ENCODE results near the gene EIPR1. TPM values are rescaled to one million over a fixed set of nuclear protein-coding genes. Genes with fewer than 3 reads are reported as not detected.

The EIPR1 gene
- total RNA-seq, 1 experiment from 2014 or later, result 22.8 TPM

DNA sequence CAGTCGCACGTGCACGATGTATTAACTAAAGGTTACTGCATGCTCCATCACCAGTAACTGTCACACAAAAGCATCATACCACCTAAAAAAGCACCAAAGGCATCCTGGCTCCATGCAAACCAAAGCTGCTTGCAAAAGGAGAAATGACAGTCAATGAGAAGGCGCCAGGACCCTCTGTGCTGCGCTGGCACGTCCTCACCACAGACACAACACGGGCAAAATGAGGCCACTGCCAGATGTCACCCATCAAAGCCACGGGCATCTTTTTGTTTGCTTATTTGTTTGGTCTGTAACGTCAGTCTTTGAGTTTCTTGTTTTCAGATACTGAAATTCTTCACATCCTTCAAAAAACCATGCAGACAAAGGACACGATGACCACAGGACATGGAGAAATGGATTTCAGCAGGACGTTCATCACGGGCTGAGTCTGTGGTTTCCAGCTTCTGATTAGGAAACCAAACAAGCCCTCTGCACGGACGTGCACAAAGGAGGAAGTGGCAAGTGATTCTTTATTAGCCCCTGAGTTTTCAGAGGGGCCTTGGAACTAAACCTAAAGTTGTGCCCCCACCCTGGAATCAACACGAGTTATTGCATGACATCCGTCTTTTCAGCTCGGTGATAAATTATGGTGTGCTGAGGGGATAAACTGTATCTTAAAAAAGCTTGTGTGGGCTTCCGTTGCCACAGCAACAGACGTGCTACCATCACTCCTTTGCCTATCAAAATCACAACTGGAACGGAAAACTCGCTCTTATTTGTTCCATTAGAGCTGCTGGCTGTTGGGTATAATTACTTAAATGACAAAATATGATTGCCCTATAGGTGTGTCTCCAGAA lies 181.8 kb downstream of the EIPR1 start:
- Mint-ChIP-seq H3K27me3 (ENCODE audit: low read depth) (no peaks in the 10 kb centered on the region), H3K9me3 (peaks cover 14% of the 10 kb centered on the region), H3K4me3 (no peak overlapping the region), H3K36me3 (peaks cover 31% of the 10 kb centered on the region), H3K4me1 (peaks cover 28% of the 10 kb centered on the region), H3K27ac (no peak overlapping the region)
- no peak for TF ChIP-seq TCF7 (CRISPR knock-in tag; IDR thresholded peaks at IDR 0.05; ENCODE audit: low read depth)
- TF ChIP-seq CDX4 (CRISPR knock-in tag; IDR thresholded peaks at IDR 0.05; ENCODE audit: borderline replicate concordance), result no peak
- TF ChIP-seq NR3C1 (CRISPR knock-in tag; conservative IDR thresholded peaks at IDR 0.05; ENCODE audit: low read depth), result no peak
- POLR2A ChIA-PET, result no interaction called here
- no peak for ATAC-seq
- no peak for DNase-seq (ENCODE audit: low spot score)
- CTCF ChIA-PET, result no interaction called here

DNA sequence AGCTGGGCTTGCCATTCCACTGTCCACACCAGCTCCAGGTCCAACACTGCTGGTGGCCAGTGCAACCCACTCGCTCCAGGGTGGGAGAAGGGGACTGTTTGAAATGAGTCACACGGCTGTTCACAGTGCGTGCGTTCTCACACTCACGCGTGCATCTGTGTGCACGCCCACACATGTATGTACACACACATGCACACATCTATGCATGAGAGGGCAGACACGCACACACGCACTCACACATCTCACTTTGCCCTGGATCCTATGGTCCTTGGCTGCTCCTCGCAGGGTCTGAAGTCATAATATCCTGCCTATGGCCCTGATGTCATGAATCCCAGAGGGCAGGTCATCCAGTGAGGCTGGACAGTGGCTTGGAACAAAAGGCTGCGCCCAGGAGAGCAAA lies 182.8 kb downstream of the EIPR1 start:
- Mint-ChIP-seq H3K9me3 (peaks cover 14% of the 10 kb centered on the region), H3K27me3 (ENCODE audit: low read depth) (no peaks in the 10 kb centered on the region), H3K4me1 (peaks cover 24% of the 10 kb centered on the region), H3K27ac (no peak overlapping the region), H3K36me3 (peaks cover 29% of the 10 kb centered on the region), H3K4me3 (no peak overlapping the region)
- ATAC-seq (no peak), DNase-seq (ENCODE audit: low spot score) (no peak)
- ChIA-PET CTCF (interaction anchor here (0.7 kb wide), 1 partner anchor 122 kb away, joined by 3 read pairs; no protein-coding TSS in a partner anchor), POLR2A (no interaction called here)
- no peak for TF ChIP-seq ZBTB21 (CRISPR knock-in tag; IDR thresholded peaks at IDR 0.05; ENCODE audit: borderline replicate concordance)
- TF ChIP-seq IRF2 (CRISPR knock-in tag; IDR thresholded peaks at IDR 0.05; ENCODE audit: borderline replicate concordance, low read depth), result no peak
- TF ChIP-seq, protein P1, sequence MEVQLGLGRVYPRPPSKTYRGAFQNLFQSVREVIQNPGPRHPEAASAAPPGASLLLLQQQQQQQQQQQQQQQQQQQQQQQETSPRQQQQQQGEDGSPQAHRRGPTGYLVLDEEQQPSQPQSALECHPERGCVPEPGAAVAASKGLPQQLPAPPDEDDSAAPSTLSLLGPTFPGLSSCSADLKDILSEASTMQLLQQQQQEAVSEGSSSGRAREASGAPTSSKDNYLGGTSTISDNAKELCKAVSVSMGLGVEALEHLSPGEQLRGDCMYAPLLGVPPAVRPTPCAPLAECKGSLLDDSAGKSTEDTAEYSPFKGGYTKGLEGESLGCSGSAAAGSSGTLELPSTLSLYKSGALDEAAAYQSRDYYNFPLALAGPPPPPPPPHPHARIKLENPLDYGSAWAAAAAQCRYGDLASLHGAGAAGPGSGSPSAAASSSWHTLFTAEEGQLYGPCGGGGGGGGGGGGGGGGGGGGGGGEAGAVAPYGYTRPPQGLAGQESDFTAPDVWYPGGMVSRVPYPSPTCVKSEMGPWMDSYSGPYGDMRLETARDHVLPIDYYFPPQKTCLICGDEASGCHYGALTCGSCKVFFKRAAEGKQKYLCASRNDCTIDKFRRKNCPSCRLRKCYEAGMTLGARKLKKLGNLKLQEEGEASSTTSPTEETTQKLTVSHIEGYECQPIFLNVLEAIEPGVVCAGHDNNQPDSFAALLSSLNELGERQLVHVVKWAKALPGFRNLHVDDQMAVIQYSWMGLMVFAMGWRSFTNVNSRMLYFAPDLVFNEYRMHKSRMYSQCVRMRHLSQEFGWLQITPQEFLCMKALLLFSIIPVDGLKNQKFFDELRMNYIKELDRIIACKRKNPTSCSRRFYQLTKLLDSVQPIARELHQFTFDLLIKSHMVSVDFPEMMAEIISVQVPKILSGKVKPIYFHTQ (CRISPR knock-in tag; IDR thresholded peaks at IDR 0.05), result no peak
- no peak for TF ChIP-seq CDX4 (CRISPR knock-in tag; IDR thresholded peaks at IDR 0.05; ENCODE audit: borderline replicate concordance)
- TF ChIP-seq, protein P2, sequence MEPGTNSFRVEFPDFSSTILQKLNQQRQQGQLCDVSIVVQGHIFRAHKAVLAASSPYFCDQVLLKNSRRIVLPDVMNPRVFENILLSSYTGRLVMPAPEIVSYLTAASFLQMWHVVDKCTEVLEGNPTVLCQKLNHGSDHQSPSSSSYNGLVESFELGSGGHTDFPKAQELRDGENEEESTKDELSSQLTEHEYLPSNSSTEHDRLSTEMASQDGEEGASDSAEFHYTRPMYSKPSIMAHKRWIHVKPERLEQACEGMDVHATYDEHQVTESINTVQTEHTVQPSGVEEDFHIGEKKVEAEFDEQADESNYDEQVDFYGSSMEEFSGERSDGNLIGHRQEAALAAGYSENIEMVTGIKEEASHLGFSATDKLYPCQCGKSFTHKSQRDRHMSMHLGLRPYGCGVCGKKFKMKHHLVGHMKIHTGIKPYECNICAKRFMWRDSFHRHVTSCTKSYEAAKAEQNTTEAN (CRISPR knock-in tag; IDR thresholded peaks at IDR 0.05), result no peak
- TF ChIP-seq ARID4B (CRISPR knock-in tag; IDR thresholded peaks at IDR 0.05; ENCODE audit: borderline replicate concordance), result no peak
- TF ChIP-seq CREB1 (CRISPR knock-in tag; IDR thresholded peaks at IDR 0.05), result no peak
- no peak for TF ChIP-seq FOXK1 (CRISPR knock-in tag; IDR thresholded peaks at IDR 0.05)
- TF ChIP-seq, protein P3, sequence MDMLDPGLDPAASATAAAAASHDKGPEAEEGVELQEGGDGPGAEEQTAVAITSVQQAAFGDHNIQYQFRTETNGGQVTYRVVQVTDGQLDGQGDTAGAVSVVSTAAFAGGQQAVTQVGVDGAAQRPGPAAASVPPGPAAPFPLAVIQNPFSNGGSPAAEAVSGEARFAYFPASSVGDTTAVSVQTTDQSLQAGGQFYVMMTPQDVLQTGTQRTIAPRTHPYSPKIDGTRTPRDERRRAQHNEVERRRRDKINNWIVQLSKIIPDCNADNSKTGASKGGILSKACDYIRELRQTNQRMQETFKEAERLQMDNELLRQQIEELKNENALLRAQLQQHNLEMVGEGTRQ (CRISPR knock-in tag; IDR thresholded peaks at IDR 0.05), result no peak
- TF ChIP-seq ZSCAN18 (CRISPR knock-in tag; IDR thresholded peaks at IDR 0.05), result no peak
- no peak for TF ChIP-seq ETV6 (CRISPR knock-in tag; IDR thresholded peaks at IDR 0.05)
- TF ChIP-seq, protein P4, sequence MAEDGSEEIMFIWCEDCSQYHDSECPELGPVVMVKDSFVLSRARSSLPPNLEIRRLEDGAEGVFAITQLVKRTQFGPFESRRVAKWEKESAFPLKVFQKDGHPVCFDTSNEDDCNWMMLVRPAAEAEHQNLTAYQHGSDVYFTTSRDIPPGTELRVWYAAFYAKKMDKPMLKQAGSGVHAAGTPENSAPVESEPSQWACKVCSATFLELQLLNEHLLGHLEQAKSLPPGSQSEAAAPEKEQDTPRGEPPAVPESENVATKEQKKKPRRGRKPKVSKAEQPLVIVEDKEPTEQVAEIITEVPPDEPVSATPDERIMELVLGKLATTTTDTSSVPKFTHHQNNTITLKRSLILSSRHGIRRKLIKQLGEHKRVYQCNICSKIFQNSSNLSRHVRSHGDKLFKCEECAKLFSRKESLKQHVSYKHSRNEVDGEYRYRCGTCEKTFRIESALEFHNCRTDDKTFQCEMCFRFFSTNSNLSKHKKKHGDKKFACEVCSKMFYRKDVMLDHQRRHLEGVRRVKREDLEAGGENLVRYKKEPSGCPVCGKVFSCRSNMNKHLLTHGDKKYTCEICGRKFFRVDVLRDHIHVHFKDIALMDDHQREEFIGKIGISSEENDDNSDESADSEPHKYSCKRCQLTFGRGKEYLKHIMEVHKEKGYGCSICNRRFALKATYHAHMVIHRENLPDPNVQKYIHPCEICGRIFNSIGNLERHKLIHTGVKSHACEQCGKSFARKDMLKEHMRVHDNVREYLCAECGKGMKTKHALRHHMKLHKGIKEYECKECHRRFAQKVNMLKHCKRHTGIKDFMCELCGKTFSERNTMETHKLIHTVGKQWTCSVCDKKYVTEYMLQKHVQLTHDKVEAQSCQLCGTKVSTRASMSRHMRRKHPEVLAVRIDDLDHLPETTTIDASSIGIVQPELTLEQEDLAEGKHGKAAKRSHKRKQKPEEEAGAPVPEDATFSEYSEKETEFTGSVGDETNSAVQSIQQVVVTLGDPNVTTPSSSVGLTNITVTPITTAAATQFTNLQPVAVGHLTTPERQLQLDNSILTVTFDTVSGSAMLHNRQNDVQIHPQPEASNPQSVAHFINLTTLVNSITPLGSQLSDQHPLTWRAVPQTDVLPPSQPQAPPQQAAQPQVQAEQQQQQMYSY (CRISPR knock-in tag; IDR thresholded peaks at IDR 0.05), result no peak
- no peak for TF ChIP-seq GTF2I (CRISPR knock-in tag; conservative IDR thresholded peaks at IDR 0.05)
- TF ChIP-seq, protein P5, sequence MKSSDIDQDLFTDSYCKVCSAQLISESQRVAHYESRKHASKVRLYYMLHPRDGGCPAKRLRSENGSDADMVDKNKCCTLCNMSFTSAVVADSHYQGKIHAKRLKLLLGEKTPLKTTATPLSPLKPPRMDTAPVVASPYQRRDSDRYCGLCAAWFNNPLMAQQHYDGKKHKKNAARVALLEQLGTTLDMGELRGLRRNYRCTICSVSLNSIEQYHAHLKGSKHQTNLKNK (CRISPR knock-in tag; IDR thresholded peaks at IDR 0.05), result no peak
